ENCODE data around the gene CACNA1G. TPM values are rescaled to one million over a fixed set of nuclear protein-coding genes. Genes with fewer than 3 reads are reported as not detected.

The CACNA1G gene
- total and polyA plus RNA-seq, 5 donors = 4.3 to 14.8 (median 4.5) TPM

DNA sequence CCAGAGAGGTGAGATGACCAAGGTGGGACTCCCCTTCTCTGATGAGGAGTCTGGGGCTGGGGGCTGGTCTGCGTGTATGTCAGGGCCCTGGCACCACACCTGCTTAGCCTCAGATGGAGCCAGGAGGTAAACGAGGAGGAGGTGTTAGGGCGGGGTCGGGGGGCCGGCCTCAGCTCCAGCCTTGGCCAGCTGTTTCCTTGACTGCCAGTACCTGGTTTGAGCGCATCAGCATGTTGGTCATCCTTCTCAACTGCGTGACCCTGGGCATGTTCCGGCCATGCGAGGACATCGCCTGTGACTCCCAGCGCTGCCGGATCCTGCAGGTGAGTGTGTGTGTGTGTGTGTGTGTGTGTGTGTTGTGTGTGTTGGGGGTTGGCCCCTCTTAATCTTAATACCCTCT is 8.1 kb downstream of the CACNA1G start:
- Histone ChIP-seq H3K27me3 (ENCODE audit: control insufficient read depth, insufficient read depth) (no peaks in the 10 kb centered on the region), H3K27ac (ENCODE audit: low read length) (no peak overlapping the region), H3K4me3 (ENCODE audit: low read length) (no peak overlapping the region), H3K4me1 (ENCODE audit: control insufficient read depth, insufficient read depth, low read length) (no peaks in the 10 kb centered on the region), H3K9me3 (ENCODE audit: control insufficient read depth, low read length) (no peaks in the 10 kb centered on the region)
- no peak for DNase-seq
- intact Hi-C loops (cut with DNase I) = no loop called here
- ATAC-seq = no peak
- WGBS = 91% methylated on average over 12 of the region's 12 CpGs

GRCh38 chr17:50569592-50569991 is 9.1 kb downstream of the CACNA1G start:
- Histone ChIP-seq H3K9me3 (ENCODE audit: control insufficient read depth, low read length) (no peaks in the 10 kb centered on the region), H3K4me3 (ENCODE audit: low read length) (no peak overlapping the region), H3K4me1 (ENCODE audit: control insufficient read depth, insufficient read depth, low read length) (no peaks in the 10 kb centered on the region), H3K27ac (ENCODE audit: low read length) (no peak overlapping the region), H3K27me3 (ENCODE audit: control insufficient read depth, insufficient read depth) (no peaks in the 10 kb centered on the region)
- no peak for ATAC-seq
- no peak for DNase-seq
- WGBS = 80% methylated on average over 7 of the region's 7 CpGs
- intact Hi-C loops (cut with DNase I) = no loop called here

DNA sequence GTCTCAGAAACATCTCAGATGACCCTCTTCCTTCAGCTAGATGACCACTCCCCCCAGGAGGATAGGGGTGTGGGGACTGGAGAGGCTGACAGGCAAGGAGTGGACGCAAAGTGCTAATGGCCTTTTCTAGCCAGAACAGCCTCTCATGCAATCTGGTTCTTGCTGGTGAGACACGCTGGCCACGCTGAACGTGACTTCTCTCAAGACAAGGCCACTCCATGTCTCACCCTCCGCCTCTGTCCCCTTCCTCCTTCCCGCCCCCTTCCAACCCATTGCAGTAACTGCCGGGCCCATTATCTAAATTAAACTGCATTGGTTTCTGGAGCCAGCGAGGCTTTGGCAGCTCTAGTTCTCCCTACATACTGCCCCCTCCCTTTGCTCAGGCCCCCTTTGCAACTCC is 9.5 kb downstream of the CACNA1G start:
- Histone ChIP-seq H3K9me3 (ENCODE audit: control insufficient read depth, low read length) (no peaks in the 10 kb centered on the region), H3K4me3 (ENCODE audit: low read length) (no peak overlapping the region), H3K27me3 (ENCODE audit: control insufficient read depth, insufficient read depth) (no peaks in the 10 kb centered on the region), H3K4me1 (ENCODE audit: control insufficient read depth, insufficient read depth, low read length) (no peaks in the 10 kb centered on the region), H3K27ac (ENCODE audit: low read length) (no peak overlapping the region)
- DNase-seq (no peak), ATAC-seq (no peak)
- 67% methylated on average over 8 of the region's 8 CpGs for WGBS
- intact Hi-C loops (cut with DNase I) = no loop called here

- H3K4me1 ChIP-seq (ENCODE audit: control insufficient read depth, insufficient read depth, low read length) = no peaks in the 10 kb centered on the region
- intact Hi-C loops (cut with DNase I) = no loop called here
- no peak for ATAC-seq
- WGBS = 86% methylated on average over 7 of the region's 7 CpGs
- H3K27ac ChIP-seq (ENCODE audit: low read length) = no peak overlapping the region
- no peak for DNase-seq
- H3K4me3 ChIP-seq (ENCODE audit: low read length) = no peak overlapping the region
- H3K27me3 ChIP-seq (ENCODE audit: control insufficient read depth, insufficient read depth) = no peaks in the 10 kb centered on the region
- H3K9me3 ChIP-seq (ENCODE audit: control insufficient read depth, low read length) = no peaks in the 10 kb centered on the region
Measured at GRCh38 chr17:50570528-50570927, 10.0 kb downstream of the CACNA1G start.

- Histone ChIP-seq H3K27me3 (ENCODE audit: control insufficient read depth, insufficient read depth) (no peaks in the 10 kb centered on the region), H3K27ac (ENCODE audit: low read length) (no peak overlapping the region), H3K4me3 (ENCODE audit: low read length) (no peak overlapping the region), H3K4me1 (ENCODE audit: control insufficient read depth, insufficient read depth, low read length) (no peaks in the 10 kb centered on the region), H3K9me3 (ENCODE audit: control insufficient read depth, low read length) (no peaks in the 10 kb centered on the region)
- intact Hi-C loops (cut with DNase I) = no loop called here
- WGBS = 80% methylated on average over 19 of the region's 19 CpGs
- DNase-seq (no peak), ATAC-seq (no peak)
Measured at GRCh38 chr17:50571681-50572080, 11.2 kb downstream of the CACNA1G start.

DNA sequence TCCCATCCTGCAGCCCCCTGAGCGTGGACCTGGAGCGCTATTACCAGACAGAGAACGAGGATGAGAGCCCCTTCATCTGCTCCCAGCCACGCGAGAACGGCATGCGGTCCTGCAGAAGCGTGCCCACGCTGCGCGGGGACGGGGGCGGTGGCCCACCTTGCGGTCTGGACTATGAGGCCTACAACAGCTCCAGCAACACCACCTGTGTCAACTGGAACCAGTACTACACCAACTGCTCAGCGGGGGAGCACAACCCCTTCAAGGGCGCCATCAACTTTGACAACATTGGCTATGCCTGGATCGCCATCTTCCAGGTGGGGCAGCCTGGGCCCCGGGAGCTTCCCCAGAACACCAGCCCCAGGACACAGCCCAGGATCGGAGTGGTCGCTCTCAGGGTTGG is 12.0 kb downstream of the CACNA1G start:
- WGBS = 96% methylated on average over 20 of the region's 20 CpGs
- ATAC-seq (no peak), DNase-seq (no peak)
- Histone ChIP-seq H3K27ac (ENCODE audit: low read length) (no peak overlapping the region), H3K27me3 (ENCODE audit: control insufficient read depth, insufficient read depth) (no peaks in the 10 kb centered on the region), H3K4me1 (ENCODE audit: control insufficient read depth, insufficient read depth, low read length) (no peaks in the 10 kb centered on the region), H3K4me3 (ENCODE audit: low read length) (no peak overlapping the region), H3K9me3 (ENCODE audit: control insufficient read depth, low read length) (no peaks in the 10 kb centered on the region)
- intact Hi-C loops (cut with DNase I) = no loop called here

DNA sequence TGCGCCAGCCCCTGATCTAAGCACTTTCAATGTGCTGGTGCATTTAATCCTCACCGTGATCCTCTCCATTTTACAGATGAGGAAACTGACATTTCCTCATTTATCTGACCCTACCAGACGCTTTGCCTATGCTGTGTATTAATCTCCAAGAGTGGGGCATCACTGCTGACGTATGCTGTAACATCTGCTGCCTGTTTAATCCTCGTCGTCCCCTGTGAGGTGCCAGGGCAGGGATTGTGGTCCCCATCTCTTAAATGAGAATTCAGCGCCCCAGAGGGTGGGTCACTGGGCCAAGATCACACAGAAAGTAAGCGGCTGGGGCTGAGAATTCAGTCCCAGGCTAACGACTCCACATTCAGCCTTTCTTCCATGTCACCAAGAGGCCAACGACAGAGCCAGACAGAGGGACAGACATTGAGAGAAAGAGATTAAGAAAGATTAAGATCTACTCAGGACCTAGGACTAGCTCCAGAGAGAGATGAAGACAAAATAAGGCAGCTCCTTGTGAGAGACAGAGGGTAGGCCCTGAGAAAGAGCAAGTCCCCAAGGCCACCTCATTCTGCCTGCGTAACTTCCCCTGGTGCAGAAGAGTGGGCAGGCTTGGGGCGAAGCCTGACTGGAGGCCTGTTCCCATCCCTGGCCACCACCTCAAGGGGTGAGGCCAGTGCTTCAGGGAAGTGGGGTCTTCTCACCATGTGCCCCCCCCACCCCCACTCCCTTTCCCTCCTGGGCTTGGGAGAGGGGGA is 13.5 kb downstream of the CACNA1G start:
- no peak overlapping the region for H3K27ac ChIP-seq (ENCODE audit: low read length)
- WGBS = 85% methylated on average over 12 of the region's 12 CpGs
- no peaks in the 10 kb centered on the region for H3K4me1 ChIP-seq (ENCODE audit: control insufficient read depth, insufficient read depth, low read length)
- no peaks in the 10 kb centered on the region for H3K27me3 ChIP-seq (ENCODE audit: control insufficient read depth, insufficient read depth)
- no peaks in the 10 kb centered on the region for H3K9me3 ChIP-seq (ENCODE audit: control insufficient read depth, low read length)
- ATAC-seq (no peak), DNase-seq (peak in 2 of 3 donors; percentile 23 to 28)
- no peak overlapping the region for H3K4me3 ChIP-seq (ENCODE audit: low read length)
- intact Hi-C loops (cut with DNase I) = no loop called here

DNA sequence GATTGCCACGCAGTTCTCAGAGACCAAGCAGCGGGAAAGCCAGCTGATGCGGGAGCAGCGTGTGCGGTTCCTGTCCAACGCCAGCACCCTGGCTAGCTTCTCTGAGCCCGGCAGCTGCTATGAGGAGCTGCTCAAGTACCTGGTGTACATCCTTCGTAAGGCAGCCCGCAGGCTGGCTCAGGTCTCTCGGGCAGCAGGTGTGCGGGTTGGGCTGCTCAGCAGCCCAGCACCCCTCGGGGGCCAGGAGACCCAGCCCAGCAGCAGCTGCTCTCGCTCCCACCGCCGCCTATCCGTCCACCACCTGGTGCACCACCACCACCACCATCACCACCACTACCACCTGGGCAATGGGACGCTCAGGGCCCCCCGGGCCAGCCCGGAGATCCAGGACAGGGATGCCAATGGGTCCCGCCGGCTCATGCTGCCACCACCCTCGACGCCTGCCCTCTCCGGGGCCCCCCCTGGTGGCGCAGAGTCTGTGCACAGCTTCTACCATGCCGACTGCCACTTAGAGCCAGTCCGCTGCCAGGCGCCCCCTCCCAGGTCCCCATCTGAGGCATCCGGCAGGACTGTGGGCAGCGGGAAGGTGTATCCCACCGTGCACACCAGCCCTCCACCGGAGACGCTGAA is 15.2 kb downstream of the CACNA1G start:
- intact Hi-C loops (cut with DNase I) = no loop called here
- Histone ChIP-seq H3K4me1 (ENCODE audit: control insufficient read depth, insufficient read depth, low read length) (no peaks in the 10 kb centered on the region), H3K4me3 (ENCODE audit: low read length) (no peak overlapping the region), H3K9me3 (ENCODE audit: control insufficient read depth, low read length) (no peaks in the 10 kb centered on the region), H3K27me3 (ENCODE audit: control insufficient read depth, insufficient read depth) (no peaks in the 10 kb centered on the region), H3K27ac (ENCODE audit: low read length) (no peak overlapping the region)
- DNase-seq (peak in 2 of 3 donors; percentile 53 to 56), ATAC-seq (no peak)
- WGBS = 87% methylated on average over 33 of the region's 33 CpGs

- ATAC-seq = no peak
- Histone ChIP-seq H3K4me1 (ENCODE audit: control insufficient read depth, insufficient read depth, low read length) (no peaks in the 10 kb centered on the region), H3K27me3 (ENCODE audit: control insufficient read depth, insufficient read depth) (no peaks in the 10 kb centered on the region), H3K4me3 (ENCODE audit: low read length) (no peak overlapping the region), H3K27ac (ENCODE audit: low read length) (no peak overlapping the region), H3K9me3 (ENCODE audit: control insufficient read depth, low read length) (no peaks in the 10 kb centered on the region)
- intact Hi-C loops (cut with DNase I) = no loop called here
- DNase-seq = peak in 2 of 3 donors; percentile 30 to 42
- 74% methylated on average over 13 of the region's 13 CpGs for WGBS
Measured at GRCh38 chr17:50576864-50577263, 16.3 kb downstream of the CACNA1G start.

DNA sequence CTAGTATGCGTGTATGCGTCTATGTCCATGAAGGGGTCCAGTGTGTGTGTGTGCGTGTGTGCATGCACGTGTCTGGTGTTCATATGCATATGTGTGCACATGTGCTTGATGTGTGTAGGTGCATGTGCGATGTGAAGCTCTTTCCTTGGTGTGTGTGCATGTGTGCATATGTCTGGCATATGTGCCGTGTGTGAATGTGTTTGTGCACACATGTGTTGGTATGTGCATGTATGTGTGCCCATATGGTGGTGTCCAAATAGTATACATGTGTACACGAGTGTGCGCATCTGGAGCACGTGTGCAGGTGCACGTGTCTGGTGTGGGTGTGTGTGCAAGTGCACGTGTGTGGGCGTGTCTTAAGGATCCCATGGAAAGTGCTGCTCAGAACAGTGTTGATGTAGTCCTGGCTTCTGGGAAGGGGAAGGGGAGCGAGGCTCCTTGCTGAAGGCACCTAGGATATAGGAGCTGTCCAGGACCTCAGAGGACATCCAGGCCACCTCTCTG is 17.0 kb downstream of the CACNA1G start:
- ATAC-seq = no peak
- intact Hi-C loops (cut with DNase I) = no loop called here
- no peaks in the 10 kb centered on the region for H3K27me3 ChIP-seq (ENCODE audit: control insufficient read depth, insufficient read depth)
- H3K4me3 ChIP-seq (ENCODE audit: low read length) = no peak overlapping the region
- no peak for DNase-seq
- H3K9me3 ChIP-seq (ENCODE audit: control insufficient read depth, low read length) = no peaks in the 10 kb centered on the region
- 89% methylated on average over 13 of the region's 13 CpGs for whole genome bisulfite sequencing
- H3K27ac ChIP-seq (ENCODE audit: low read length) = no peak overlapping the region
- peaks cover 2% of the 10 kb centered on the region for H3K4me1 ChIP-seq (ENCODE audit: control insufficient read depth, insufficient read depth, low read length)

DNA sequence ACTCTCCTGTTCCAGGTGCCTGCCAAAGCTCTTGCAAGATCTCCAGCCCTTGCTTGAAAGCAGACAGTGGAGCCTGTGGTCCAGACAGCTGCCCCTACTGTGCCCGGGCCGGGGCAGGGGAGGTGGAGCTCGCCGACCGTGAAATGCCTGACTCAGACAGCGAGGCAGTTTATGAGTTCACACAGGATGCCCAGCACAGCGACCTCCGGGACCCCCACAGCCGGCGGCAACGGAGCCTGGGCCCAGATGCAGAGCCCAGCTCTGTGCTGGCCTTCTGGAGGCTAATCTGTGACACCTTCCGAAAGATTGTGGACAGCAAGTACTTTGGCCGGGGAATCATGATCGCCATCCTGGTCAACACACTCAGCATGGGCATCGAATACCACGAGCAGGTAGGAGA is 17.7 kb downstream of the CACNA1G start:
- DNase-seq (peak in 1 of 3 donors; percentile 55), ATAC-seq (no peak)
- Histone ChIP-seq H3K27me3 (ENCODE audit: control insufficient read depth, insufficient read depth) (no peaks in the 10 kb centered on the region), H3K27ac (ENCODE audit: low read length) (no peak overlapping the region), H3K9me3 (ENCODE audit: control insufficient read depth, low read length) (no peaks in the 10 kb centered on the region), H3K4me1 (ENCODE audit: control insufficient read depth, insufficient read depth, low read length) (peaks cover 2% of the 10 kb centered on the region), H3K4me3 (ENCODE audit: low read length) (no peak overlapping the region)
- intact Hi-C loops (cut with DNase I) = no loop called here
- 74% methylated on average over 16 of the region's 16 CpGs for WGBS

Data from right cardiac atrium (tissue), 5 donors.